D721Med (cell line): ENCODE measurements around the gene UCK2.

Experiments used
- DNase-seq: peaks from one replicate; pipeline ENCODE4 v3.0.0; 2011; ENCODE audit warnings: low spot score; ENCODE audit not compliant: insufficient read length
- FAIRE-seq: peaks from 2 replicates; lab custom pipeline; 2011; peaks lifted over from hg19 to GRCh38; lab: Jason Lieb, UNC
- CTCF ChIP-seq: IDR thresholded peaks from 2 replicates; pipeline ENCODE4 v1.5.1; 2012; ENCODE audit warnings: mild to moderate bottlenecking, control low read depth; ENCODE audit not compliant: insufficient read depth; ENCODE audit errors: missing control alignments

The UCK2 gene

GRCh38 chr1:165828103-165828668, 772 bp downstream of the UCK2 start:
- DNase-seq, result peak; percentile 55
- FAIRE-seq, result no peak
- no peak for TF ChIP-seq CTCF

GRCh38 chr1:165828669-165829329, 1.4 kb downstream of the UCK2 start:
- FAIRE-seq (peak; percentile 35), DNase-seq (peak; percentile 65)
- TF ChIP-seq CTCF, result no peak

GRCh38 chr1:165829888-165830287, 2.5 kb downstream of the UCK2 start:
- DNase-seq, result no peak
- TF ChIP-seq CTCF, result no peak
- FAIRE-seq, result no peak

GRCh38 chr1:165831146-165831545, 3.7 kb downstream of the UCK2 start:
- DNase-seq (no peak), FAIRE-seq (no peak)
- no peak for TF ChIP-seq CTCF

GRCh38 chr1:165832902-165833301, 5.5 kb downstream of the UCK2 start:
- FAIRE-seq (no peak), DNase-seq (no peak)
- TF ChIP-seq CTCF, result no peak

GRCh38 chr1:165833358-165833757, 5.9 kb downstream of the UCK2 start:
- no peak for TF ChIP-seq CTCF
- FAIRE-seq, result no peak

GRCh38 chr1:165834229-165834628, 6.8 kb downstream of the UCK2 start:
- no peak for FAIRE-seq
- DNase-seq, result no peak
- no peak for TF ChIP-seq CTCF

More at GRCh38 chr1:165833358-165833757, 5.9 kb downstream of the UCK2 start:
- DNase-seq, result no peak
